Activated naive CD8-positive, alpha-beta T cell treated with anti-CD3 and anti-CD28 coated beads, Interleukin-2, amount 10 ng/mL, durations not matched to agents 7 days and 5 days (primary cell): Measurements from ENCODE around the gene FAT1. TPM values are rescaled to one million over a fixed set of nuclear protein-coding genes. Genes with fewer than 3 reads are reported as not detected.
A peak's percentile ranks its signal among the peaks of the same experiment; 100 is the strongest.
"Not testable (repeated sequence)": the region's sequence is repeated elsewhere in the genome, so short reads cannot be mapped to it uniquely, and the experiment has no call there.

Source experiments
- ATAC-seq: fragments of 150-1000 bp; cut with Tn5 transposase; one replicate; pipeline ENCODE4 v1.10.0; 2021; ENCODE audit warnings: low read depth, moderate library complexity
- POLR2A ChIA-PET: fragments of 350-600 bp; sonication (Branson Sonifier 250); formaldehyde crosslinking; loops from one replicate; lab custom pipeline; 2021; ENCODE audit warnings: antibody characterized with exemption; lab: Charles Lee
- DNase-seq: peaks from one replicate; pipeline ENCODE4 v3.0.0; 2021
- H3K27ac Mint-ChIP-seq: one replicate; pipeline ENCODE4 v1.8.0; 2022; ENCODE audit warnings: mild to moderate bottlenecking, mixed read lengths
- H3K27me3 Mint-ChIP-seq: one replicate; pipeline ENCODE4 v1.8.0; 2022; ENCODE audit warnings: mild to moderate bottlenecking, moderate library complexity, mixed read lengths
- H3K36me3 Mint-ChIP-seq: one replicate; pipeline ENCODE4 v1.8.0; 2021; ENCODE audit warnings: mild to moderate bottlenecking, mixed read lengths
- H3K4me1 Mint-ChIP-seq: one replicate; pipeline ENCODE4 v1.8.0; 2021; ENCODE audit warnings: mixed read lengths
- H3K4me3 Mint-ChIP-seq: one replicate; pipeline ENCODE4 v1.8.0; 2022; ENCODE audit warnings: mild to moderate bottlenecking, moderate library complexity, mixed read lengths
- H3K9me3 Mint-ChIP-seq: one replicate; pipeline ENCODE4 v1.8.0; 2021; ENCODE audit warnings: mixed read lengths
- total RNA-seq, 2 experiments: library from RNA; stranded (reverse); gene quantifications; one replicate each; pipeline ENCODE4 v1.2.3, GENCODE V29; 2021

The FAT1 gene
- total RNA-seq = not detected

DNA sequence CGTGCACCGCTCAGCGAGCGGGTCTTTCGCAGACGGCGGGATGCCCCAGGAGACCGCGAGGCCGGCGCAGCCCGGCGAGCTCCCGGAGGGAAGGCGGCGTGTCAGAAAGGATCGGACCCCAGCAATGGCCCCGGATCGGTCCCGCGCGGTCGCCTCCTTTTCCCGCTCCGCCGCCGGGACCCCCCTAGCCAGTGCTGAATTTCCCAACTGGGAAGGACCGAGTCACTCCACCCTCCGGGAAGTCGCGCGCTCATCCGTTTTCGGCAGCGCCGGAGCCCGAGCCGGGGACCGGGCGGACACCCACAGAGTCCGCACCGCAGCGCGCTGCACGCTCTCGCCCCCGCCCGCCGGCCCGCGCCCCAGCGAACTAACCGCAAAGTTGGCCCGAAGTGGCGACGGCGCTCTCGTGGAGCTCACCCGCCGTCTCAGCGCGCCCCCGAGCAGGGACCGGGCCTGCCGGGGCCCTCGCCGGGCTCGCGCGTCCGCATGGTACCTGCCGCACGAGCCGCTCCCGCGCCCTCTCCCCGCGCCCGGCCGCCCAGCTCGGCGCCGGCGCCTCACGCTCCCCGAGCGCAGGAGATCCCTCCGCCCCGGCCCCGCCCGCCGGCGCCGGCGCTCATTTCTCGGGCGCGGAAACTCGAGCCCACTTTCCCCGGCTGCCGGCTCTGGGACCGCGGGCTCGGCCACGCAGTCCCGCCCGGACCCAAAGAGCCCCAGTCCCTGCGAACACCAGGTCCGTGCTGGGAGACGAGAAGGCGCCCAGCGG, at the start of gene FAT1:
FAT1 (minus strand) TSS at position 565 of the 766 bp plus-strand sequence. CDS start 14,029 bp downstream, outside the sequence.
- Mint-ChIP-seq H3K4me3 (peak within 1 kb of the TSS; percentile 54), H3K36me3 (peaks cover 1% of the 10 kb centered on the region), H3K4me1 (peaks cover 11% of the 10 kb centered on the region), H3K27ac (peak within 1 kb of the TSS; percentile 21), H3K27me3 (peaks cover 50% of the 10 kb centered on the region), H3K9me3 (peaks cover 2% of the 10 kb centered on the region)
- ATAC-seq (peak; percentile 45), DNase-seq (peak; percentile 39)
- POLR2A ChIA-PET = no interaction called here

- no peaks in the 10 kb centered on the region for H3K36me3 Mint-ChIP-seq
- no peak for DNase-seq
Measured at GRCh38 chr4:186772936-186773487, 49.4 kb upstream of the FAT1 start.

DNA sequence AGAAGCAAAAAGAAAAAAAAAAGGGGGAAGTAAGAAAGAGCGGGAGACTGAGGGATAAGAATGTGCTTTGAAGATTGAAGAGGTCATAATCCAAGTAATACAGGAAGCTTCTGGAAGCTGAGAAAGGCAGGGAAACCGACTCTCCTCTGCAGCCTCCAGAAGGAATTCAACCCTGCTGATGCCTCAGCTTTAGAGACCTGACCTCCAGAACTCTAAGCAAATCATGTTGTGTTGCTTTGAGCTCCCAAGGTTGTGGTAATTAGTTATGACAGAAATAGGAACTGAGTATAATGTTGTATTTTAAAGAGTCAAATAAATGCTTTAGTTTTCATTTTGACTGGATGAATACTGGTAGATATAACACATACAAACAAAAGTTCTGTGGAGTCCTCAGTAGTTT, 48.0 kb upstream of the FAT1 start:
- POLR2A ChIA-PET = no interaction called here

More at GRCh38 chr4:186772936-186773487, 49.4 kb upstream of the FAT1 start:
- Mint-ChIP-seq H3K27me3 (no peaks in the 10 kb centered on the region), H3K9me3 (peaks cover 2% of the 10 kb centered on the region), H3K27ac (no peak overlapping the region), H3K4me3 (no peak overlapping the region), H3K4me1 (no peaks in the 10 kb centered on the region)
- ATAC-seq = no peak
- POLR2A ChIA-PET = no interaction called here

DNA sequence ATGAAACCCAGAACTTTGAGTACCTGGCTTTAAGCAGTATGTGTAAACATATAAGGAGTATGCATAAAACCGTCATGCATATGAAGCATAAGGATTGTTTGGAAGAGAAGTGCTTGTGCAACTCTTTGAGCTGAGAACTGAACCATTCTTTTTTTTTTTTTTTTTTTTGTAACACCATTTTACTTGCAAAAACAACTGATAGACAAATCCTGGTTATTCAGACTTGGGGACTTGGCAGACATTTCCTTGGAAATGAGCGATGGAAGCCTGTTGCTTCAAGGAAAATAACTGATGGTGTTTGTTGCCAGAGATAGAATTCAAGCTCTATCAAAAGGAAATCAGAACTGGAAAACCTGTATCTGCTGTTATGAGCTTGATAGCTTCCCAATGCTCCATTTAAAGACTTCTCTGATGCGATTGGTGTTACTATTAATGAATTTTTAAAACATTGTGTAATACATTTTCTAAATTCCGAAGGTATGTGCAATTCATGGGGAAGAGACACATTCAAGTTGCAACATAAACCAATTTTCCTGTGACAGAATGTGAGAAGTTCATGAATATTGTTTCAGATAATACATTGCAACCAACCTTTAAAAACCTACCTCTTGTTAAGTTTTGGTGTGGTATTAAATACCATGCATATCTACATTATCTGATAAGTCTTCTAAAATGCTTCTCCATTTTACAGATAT, 47.0 kb upstream of the FAT1 start:
- Mint-ChIP-seq H3K4me3 (no peak overlapping the region), H3K4me1 (no peaks in the 10 kb centered on the region), H3K27ac (no peak overlapping the region), H3K27me3 (no peaks in the 10 kb centered on the region), H3K36me3 (no peaks in the 10 kb centered on the region), H3K9me3 (peaks cover 4% of the 10 kb centered on the region)
- no peak for DNase-seq
- no peak for ATAC-seq
- POLR2A ChIA-PET = no interaction called here

More for the DNA sequence above, 48.0 kb upstream of the FAT1 start:
- DNase-seq (no peak), ATAC-seq (no peak)
- Mint-ChIP-seq H3K9me3 (peaks cover 4% of the 10 kb centered on the region), H3K27me3 (no peaks in the 10 kb centered on the region), H3K36me3 (no peaks in the 10 kb centered on the region), H3K27ac (no peak overlapping the region), H3K4me1 (no peaks in the 10 kb centered on the region), H3K4me3 (no peak overlapping the region)

DNA sequence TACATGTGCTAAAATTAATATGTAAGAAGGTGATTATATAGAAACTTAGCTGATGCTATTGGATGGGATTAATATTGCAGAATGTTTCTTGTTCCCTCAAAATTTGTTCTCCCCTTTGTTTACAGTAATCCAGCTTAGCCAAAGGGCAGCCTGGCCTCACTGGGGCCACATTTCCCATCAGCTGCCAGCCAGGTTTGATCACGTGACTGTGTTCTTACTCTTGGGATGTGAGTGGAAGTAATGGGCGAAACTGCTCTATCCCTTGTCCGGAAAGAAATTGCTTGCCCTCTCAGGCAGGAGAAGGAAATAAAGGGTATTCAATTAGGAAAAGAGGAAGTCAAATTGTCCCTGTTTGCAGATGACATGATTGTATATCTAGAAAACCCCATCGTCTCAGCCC, 44.1 kb upstream of the FAT1 start:
- no peak for ATAC-seq
- H3K36me3 Mint-ChIP-seq = no peaks in the 10 kb centered on the region
- no peaks in the 10 kb centered on the region for H3K4me1 Mint-ChIP-seq
- no peaks in the 10 kb centered on the region for H3K27me3 Mint-ChIP-seq
- POLR2A ChIA-PET = no interaction called here
- no peak overlapping the region for H3K27ac Mint-ChIP-seq
- peaks cover 2% of the 10 kb centered on the region for H3K9me3 Mint-ChIP-seq
- DNase-seq = no peak
- H3K4me3 Mint-ChIP-seq = no peak overlapping the region

DNA sequence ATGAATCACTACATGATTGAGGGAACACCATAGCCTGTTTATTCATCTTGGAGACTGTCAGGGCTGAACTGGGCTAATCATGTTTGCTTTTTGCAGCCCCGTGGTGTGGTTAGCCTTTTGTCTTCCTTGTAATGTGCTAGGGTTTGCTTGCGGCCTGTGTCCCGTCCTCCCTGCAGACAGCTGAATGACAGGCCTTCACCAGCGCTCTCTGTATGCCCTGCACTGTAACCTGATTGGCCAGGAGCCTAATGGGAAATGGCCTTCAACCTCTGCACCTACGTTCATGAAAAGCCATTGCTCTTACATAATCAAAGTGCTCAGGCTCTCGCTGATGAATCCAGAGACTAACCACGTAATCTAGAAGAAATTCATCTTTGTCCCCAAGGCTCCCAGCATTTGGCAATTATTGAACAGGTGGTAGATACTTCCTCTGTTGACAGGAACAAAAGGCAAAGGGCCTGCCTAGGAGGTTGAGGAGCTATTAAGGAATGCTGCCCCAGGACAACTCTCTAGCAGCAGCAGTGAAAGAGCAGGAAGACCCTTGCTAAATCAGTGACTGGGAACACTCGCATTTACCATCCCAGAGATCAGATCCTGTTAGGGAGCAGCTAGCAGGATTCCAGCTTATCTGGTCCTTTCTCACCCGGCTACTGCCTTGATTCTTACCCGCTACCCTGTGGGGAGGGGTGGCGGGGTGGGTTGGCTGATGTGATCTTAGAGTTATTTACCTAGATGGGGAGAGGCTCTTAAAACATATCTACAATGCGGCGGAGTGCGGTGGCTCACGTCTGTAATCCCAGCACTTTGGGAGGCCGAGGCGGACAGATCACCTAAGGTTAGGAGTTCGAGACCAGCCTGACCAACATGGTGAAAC, 42.3 kb upstream of the FAT1 start:
- Mint-ChIP-seq H3K4me3 (no peak overlapping the region), H3K27me3 (no peaks in the 10 kb centered on the region), H3K27ac (no peak overlapping the region), H3K36me3 (no peaks in the 10 kb centered on the region), H3K4me1 (no peaks in the 10 kb centered on the region), H3K9me3 (peaks cover 2% of the 10 kb centered on the region)
- ATAC-seq = no peak
- POLR2A ChIA-PET = no interaction called here
- no peak for DNase-seq

DNA sequence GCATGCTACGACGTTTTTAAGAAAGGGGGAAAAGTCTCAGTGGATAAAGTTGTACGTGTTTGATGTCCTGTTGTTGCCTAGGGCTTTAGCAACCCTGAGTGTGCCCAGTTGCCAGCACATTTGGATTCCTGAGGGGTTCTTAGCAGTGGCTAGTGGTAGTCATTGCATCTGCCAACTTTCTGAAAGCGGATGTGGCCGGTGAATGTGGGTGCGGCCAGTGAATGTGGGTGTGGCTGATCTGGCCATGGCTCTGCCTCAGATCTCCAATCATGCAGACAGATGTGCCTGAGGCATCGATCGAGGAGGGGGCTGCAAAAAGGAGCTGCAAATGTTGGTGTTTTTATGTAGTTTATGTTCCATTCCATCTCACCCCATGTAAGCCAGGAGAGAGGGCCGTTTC, 41.5 kb upstream of the FAT1 start:
- H3K36me3 Mint-ChIP-seq = no peaks in the 10 kb centered on the region
- no peak overlapping the region for H3K27ac Mint-ChIP-seq
- POLR2A ChIA-PET = no interaction called here
- H3K4me1 Mint-ChIP-seq = no peaks in the 10 kb centered on the region
- peaks cover 2% of the 10 kb centered on the region for H3K9me3 Mint-ChIP-seq
- DNase-seq = no peak
- H3K4me3 Mint-ChIP-seq = no peak overlapping the region
- no peak for ATAC-seq
- H3K27me3 Mint-ChIP-seq = no peaks in the 10 kb centered on the region

- Mint-ChIP-seq H3K27ac (no peak overlapping the region), H3K9me3 (peaks cover 2% of the 10 kb centered on the region), H3K4me1 (no peaks in the 10 kb centered on the region), H3K27me3 (no peaks in the 10 kb centered on the region), H3K4me3 (no peak overlapping the region), H3K36me3 (no peaks in the 10 kb centered on the region)
- DNase-seq (no peak), ATAC-seq (no peak)
- POLR2A ChIA-PET = no interaction called here
Measured at GRCh38 chr4:186764457-186764856, 40.8 kb upstream of the FAT1 start.

GRCh38 chr4:186762865-186763264, 39.2 kb upstream of the FAT1 start:
- H3K27me3 Mint-ChIP-seq = no peaks in the 10 kb centered on the region
- ATAC-seq (no peak), DNase-seq (no peak)
- H3K9me3 Mint-ChIP-seq = peaks cover 6% of the 10 kb centered on the region
- H3K27ac Mint-ChIP-seq = no peak overlapping the region
- no peaks in the 10 kb centered on the region for H3K4me1 Mint-ChIP-seq
- no peak overlapping the region for H3K4me3 Mint-ChIP-seq
- H3K36me3 Mint-ChIP-seq = no peaks in the 10 kb centered on the region
- POLR2A ChIA-PET = no interaction called here

- POLR2A ChIA-PET = no interaction called here
- H3K27ac Mint-ChIP-seq = no peak overlapping the region
Measured at GRCh38 chr4:186762361-186762760, 38.7 kb upstream of the FAT1 start.

GRCh38 chr4:186761956-186762355, 38.3 kb upstream of the FAT1 start:
- POLR2A ChIA-PET, H3K27ac Mint-ChIP-seq, H3K27me3 Mint-ChIP-seq, DNase-seq, H3K36me3 Mint-ChIP-seq, ATAC-seq, H3K9me3 Mint-ChIP-seq, H3K4me1 Mint-ChIP-seq, H3K4me3 Mint-ChIP-seq: not testable (repeated sequence)

More at GRCh38 chr4:186762361-186762760, 38.7 kb upstream of the FAT1 start:
- ATAC-seq (no peak), DNase-seq (no peak)
- H3K36me3 Mint-ChIP-seq = no peaks in the 10 kb centered on the region
- H3K27me3 Mint-ChIP-seq = no peaks in the 10 kb centered on the region
- H3K9me3 Mint-ChIP-seq = peaks cover 4% of the 10 kb centered on the region
- no peaks in the 10 kb centered on the region for H3K4me1 Mint-ChIP-seq
- H3K4me3 Mint-ChIP-seq = no peak overlapping the region

- DNase-seq (no peak), ATAC-seq (no peak)
- Mint-ChIP-seq H3K9me3 (peaks cover 7% of the 10 kb centered on the region), H3K36me3 (no peaks in the 10 kb centered on the region), H3K4me1 (no peaks in the 10 kb centered on the region), H3K27ac (no peak overlapping the region), H3K27me3 (no peaks in the 10 kb centered on the region), H3K4me3 (no peak overlapping the region)
- POLR2A ChIA-PET = no interaction called here
Measured at GRCh38 chr4:186761393-186761792, 37.7 kb upstream of the FAT1 start.

- Mint-ChIP-seq H3K27me3 (no peaks in the 10 kb centered on the region), H3K9me3 (peaks cover 7% of the 10 kb centered on the region), H3K27ac (no peak overlapping the region), H3K4me3 (no peak overlapping the region), H3K4me1 (no peaks in the 10 kb centered on the region), H3K36me3 (no peaks in the 10 kb centered on the region)
- no peak for DNase-seq
- ATAC-seq = no peak
- POLR2A ChIA-PET = no interaction called here
Measured at GRCh38 chr4:186760576-186760975, 36.9 kb upstream of the FAT1 start.
